GM18868 (cell line): ENCODE data around the gene ADSL.
"Not testable (repeated sequence)": the region's sequence is repeated elsewhere in the genome, so short reads cannot be mapped to it uniquely, and the experiment has no call there.

Source experiments
- ATAC-seq: cut with Tn5 transposase; IDR thresholded peaks from one replicate; pipeline ENCODE4 v1.9.1; 2021; ENCODE audit warnings: mild to moderate bottlenecking, moderate library complexity; ENCODE audit not compliant: unreplicated experiment

Gene ADSL

DNA sequence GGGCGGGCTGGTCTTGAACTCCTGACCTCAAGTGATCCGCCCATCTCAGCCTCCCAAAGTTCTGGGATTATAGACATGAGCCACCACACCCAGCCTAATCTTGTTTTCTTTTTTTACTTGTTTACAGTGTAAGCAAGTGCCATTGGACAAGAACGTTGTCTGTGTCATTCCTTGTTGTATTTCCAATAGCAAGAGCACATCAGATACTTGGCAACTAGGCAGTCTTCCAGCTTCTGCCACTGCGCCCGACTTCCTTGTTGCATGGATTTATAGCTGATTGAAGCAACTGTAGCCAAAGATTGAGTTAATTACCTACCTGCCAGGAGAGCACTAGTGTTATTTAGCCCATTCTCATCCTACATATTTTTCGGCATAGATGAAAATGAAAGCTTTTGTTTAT, 21.0 kb downstream of the ADSL start:
- ATAC-seq = no peak

DNA sequence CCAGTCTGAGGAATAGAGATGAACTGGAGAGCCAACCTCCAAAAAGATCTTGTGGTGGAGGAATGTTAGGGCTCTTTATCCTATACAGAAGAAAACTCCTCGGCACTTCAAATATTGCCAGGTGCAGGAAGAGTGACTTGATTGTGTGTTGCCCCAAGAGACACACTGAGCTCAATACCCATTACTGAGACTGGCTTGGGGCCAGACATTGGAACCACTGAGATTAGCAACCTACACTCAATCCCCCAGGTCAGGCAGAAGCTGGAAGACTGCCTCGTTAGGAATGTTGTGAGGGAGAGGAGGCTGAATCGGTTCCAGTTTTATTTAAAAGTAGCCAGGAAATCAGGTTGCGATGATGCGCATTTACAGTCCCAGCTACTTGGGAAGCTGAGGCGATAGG, 21.7 kb downstream of the ADSL start:
- ATAC-seq = no peak

DNA sequence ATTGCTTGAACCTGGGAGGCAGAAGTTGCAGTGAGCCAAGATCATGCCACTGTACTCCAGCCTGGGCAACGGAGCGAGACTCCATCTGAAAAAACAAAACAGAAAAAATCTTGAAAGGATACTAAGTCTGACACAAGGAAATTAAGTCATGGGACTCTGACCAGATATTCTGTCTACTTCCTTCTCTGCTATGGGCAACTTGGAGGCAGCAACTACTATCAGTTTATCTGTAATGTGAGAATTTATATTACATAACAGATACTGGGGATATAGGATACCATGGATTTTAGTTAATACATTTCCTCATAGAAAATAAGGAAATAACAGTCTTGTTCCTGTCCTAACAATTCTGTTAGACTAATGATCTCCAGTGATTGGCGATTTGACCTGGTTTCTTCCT, 22.5 kb downstream of the ADSL start:
- no peak for ATAC-seq

DNA sequence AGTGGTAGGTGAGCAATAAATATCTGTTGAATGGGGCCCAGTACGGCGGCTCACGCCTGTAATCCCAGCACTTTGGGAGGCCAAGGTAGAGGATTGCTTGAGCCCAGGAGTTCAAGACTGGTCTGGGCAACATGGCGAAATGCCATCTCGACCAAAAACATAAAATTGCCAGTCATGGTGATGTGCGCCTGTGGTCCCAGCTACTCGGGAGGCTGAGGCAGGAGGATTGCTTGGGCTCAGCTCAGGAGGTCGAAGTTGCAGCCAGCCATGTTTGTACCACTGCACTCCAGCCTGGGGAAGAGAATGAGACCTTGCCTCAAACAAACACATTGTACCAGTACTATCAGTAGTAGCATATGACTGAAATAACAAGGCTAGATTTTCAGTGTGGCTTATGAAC, 28.3 kb downstream of the ADSL start:
- no peak for ATAC-seq

DNA sequence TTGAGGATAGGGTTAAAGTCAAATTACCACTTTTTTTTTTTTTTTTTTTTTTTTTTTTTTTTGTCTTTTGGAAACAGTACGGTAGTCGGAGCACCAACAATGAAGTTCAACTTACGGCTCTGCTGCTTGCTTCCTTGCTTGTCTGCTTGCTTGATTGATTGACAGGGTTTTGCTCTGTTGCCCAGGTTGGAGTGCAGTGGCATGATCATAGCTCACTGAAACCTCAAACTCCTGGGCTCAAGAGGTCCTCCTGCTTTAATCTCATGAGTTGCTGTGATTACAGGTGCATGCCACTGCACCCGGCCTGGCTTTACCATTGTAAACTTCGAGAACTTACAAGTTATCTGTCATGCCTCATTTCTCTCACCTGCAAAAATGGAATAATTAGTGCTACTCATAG, 29.8 kb downstream of the ADSL start:
- ATAC-seq = no peak

DNA sequence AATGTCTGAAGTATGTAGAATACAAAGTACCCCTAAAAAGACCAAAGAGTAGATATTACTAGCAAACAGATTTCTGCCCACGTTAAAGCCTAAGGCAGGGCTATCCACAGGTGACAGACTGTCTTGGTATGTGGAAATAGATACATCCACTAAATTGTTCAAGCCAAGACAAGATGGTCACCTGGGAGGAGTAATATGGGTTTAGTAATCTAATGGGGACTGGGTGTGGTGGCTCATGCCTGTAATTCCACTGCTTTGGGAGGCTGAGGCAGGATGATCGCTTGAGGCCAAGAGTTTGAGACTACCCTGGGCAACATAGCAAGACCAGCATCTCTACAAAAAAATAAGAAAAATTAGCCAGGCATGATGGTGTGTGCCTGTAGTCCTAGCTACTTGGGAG, 31.6 kb downstream of the ADSL start:
- ATAC-seq = no peak

DNA sequence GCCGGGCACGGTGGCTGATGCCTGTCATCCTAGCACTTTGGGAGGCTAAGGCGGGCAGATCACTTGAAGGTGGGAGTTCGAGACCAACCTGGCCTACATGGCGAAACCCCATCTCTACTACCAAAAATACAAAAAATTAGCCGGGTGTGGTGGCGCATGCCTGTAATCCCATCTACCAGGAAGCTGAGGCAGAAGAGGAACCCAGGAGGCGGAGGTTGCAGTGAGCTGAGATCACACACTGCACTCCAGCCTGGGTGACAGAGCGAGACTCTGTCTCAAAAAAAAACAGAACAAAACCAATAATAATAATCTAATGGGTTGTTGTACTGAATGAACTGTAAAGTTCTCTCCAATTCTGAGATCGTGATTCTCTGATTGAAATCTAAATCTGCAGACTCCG, 32.1 kb downstream of the ADSL start:
- not testable (repeated sequence) for ATAC-seq

DNA sequence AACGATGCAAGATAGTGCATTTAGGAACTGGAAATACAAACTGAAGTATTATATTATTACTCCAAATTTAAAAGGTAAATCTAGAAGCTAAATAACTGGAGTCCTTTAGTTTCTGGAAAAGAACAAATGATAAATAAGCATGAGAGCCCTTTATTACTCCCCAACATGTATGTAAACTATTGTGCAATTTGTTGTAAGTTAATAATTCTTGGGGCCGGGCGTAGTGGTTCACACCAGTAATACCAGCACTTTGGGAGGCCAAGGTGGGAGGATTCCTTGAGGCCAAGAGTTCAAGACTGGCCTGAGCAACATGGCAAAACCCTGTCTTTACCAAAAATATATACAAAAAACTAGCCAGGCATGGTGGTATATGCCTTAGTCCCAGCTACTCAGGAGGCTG, 35.2 kb downstream of the ADSL start:
- no peak for ATAC-seq

DNA sequence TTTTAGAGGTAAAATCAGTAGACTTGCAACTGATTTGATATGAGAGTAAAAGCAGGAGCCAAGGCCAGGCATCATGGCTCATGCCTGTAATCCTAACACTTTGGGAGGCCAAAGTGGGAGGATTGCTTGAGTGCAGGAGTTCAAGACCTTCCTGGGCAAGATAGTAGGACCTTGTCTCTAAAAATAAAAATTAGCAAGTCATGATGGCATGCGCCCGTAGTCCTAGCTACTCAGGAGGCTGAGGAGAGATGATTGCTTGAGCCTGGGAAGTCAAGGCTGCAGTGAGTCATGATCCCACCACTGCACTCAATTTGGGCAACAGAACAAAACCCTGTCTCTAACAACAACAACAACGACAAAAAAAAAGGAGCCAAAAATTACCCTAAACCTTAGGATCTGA, 37.6 kb downstream of the ADSL start:
- ATAC-seq = no peak

DNA sequence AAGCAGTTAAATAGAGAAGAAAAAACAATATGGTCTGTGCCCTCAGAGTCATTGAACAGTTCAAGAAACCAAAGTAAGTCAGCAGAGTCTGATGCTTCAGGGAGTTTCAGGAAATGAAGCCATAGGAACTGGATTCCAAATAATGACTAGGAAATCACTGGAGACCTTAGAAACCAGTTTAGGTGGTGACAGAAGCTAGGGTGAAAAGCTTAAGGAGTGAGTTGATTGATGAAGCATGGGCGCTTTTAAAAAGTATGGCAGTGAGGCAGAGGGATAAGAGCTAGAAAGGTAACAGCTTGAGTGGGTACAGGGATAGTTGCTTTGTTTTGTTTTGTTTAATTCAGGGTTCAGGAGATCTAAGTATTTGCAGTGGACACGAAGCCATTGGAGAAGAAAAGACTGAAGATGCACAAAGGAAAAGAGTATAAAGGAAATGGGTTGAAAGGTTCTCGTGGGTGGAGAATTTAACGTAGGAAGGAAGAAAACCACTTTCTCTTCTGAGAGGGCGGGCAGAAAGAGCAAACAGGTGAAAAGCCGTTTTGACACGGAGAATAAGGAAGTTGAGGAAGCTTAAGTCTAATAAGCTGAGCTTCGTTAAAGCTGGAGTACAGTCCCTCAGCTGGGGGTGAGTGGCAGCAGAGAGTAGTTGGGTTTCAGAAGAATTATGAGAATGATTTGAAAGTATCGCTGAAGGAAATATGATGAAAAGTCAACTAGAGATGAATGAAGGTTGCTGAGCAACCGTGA, 38.9 kb downstream of the ADSL start:
- no peak for ATAC-seq

DNA sequence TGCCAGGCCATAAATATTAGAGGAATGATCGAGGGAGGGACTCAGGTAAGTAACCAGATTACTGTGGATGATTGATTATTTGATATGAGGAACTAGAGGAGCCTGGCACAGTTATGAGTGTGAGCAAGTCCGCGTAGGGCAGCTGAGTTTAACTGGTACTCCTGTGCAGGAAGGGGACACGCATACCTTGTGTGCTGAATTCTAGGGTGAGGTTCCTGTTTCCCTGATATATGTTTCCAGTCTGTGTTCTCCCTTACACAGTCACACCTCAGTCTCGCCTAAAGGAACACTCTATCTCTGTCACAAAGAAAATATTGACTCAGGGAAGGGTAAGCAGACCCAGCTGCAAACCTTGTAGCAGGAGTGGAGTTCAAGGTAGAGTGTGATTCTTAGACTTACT, 41.4 kb downstream of the ADSL start:
- no peak for ATAC-seq

DNA sequence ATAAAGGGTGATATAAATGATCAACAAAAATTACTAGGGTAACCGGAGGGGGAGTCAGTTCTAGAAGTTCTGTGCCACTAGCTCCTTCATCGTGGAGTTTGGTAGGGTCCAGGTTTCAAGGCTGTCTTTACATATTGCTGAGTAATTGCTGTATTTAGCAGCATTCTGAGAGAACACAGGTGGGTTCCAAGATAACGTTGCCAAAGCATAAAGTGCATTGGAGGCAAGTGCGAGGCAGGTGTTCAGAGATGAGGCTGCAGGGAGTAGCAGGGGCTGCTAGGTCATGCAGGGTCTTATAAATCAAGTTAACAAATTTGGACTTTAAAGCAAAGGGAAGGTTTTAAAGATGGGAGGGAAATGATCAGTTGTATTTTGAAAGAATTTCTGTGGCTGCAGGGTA, 41.9 kb downstream of the ADSL start:
- ATAC-seq = no peak

DNA sequence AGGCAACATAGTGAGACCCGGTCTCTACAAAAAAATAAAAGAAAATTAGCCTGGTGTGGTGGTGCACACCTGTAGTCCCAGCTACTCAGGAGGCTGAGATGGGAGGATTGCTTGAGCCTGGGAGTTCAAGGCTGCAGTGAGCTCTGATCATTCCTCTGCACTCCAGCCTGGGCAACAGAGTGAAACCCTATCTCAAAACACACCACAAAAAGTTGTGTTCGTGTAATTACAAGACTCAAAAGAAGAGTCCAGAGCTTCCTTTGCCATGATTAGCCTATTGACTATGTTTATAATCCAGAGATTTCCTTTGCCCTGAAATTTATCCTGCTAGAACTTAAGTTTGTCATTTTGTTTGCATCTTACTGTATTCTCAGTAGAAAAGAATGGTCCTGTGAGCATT, 45.1 kb downstream of the ADSL start:
- no peak for ATAC-seq

DNA sequence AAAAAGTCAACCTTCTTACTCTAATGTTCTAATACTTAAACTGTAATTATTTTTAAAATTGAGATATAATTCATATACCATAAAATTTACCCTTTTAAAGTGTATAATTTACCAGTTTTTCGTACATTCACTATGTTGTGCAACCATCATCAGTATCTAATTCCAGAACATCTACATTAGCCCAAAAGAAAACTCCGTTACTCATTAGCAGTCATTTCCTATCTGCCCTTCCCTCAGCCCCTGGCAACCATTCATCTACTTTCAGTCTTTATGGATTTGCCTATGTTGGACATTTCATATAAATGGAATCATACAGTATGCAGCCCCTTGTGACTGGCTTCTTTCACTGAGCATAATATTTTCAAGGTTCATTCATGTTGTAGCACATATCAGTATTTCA, 46.3 kb downstream of the ADSL start:
- no peak for ATAC-seq

DNA sequence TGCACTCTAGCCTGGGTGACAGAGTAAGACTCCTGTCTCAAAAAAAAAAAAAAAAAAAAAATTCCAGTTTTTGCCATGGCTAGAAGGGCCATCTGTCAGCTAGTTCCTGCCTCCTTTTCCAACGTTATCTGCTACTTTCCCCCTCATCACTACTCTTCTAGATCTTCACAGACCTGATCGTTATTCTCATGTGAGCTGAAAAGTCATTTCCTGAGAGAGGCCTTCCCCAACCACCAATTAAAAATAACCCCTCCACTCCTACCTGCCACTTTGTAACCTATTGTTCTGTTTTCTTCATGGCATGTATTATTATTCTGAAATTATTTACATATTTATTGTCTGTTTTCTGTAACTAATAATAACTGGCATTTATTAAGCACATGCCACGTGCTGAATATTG, 48.3 kb downstream of the ADSL start:
- ATAC-seq = no peak

DNA sequence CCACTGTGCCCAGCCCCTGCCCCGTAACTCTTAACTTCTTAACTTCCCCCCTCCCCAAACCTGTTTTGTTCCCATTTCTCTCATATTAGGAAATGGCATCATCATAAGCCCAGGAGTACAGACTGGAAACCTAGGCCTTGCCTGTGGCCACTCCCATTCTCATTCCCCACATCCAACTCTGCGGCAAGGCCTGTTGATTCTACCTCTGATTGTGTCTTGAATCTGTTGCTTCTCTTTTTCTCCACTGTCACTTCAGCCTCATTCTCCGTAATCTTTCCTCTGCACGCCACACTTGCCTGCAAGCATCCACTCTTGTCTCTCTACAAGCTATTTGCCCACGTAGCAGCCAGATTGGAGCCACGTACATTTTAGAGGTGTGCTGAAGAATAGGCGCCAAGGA, 49.3 kb downstream of the ADSL start:
- ATAC-seq = no peak

DNA sequence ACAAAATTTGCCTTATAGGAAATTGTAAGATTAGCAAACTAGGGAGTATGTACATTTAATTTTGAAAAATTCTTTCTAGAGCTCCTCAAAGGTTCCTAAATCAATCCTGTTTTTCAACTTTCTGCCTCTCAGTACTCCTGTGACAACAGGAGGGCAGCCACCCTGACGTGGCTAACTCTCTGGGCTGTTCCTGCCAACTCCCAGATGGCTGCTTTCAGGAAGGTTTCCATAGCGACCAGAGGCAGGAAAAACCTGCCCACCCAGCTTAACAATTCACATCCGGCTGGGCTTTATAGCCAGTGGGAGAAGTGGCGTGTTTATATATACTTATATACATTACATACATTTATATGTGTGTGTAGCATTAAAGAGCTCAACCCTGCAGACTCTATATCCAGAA, 50.6 kb downstream of the ADSL start:
- no peak for ATAC-seq

DNA sequence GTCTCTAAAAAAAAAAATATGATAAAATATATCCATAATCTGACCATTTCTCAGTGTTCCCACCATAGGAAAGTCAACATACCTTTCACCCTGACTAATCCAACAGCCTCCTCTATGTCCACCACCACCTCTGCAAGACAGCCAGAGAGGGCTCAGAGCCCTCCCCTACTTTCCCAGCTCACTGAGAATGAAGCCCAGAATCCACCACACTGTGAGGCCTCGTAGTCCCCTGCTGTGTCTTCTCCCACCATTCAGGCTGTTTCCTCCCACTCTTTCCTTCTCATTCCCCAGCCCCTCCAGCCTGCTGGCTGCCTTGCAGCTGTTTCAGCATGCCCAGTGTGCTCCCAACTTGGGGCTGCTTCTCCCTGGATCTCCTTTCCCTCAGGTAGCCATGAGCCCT, 51.1 kb downstream of the ADSL start:
- no peak for ATAC-seq

DNA sequence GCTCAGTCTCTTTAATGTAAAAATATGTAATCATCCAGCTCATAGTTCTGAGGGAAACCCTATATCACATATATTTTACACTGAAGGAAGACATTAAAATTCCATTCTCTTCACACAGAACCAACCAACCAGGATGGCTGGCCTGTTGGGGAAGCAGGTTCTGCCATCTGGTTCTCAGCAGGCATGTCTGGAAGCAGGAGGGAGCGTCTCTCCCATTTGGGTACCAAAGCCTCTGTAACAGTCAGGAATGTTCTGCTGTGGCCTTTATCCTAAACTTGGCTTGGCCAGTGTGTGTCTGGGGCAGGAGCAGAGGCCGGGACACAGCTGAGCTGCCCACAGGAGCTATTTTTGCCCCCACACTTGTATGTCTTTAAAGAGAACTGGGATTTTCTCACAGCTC, 53.3 kb downstream of the ADSL start:
- ATAC-seq = no peak

DNA sequence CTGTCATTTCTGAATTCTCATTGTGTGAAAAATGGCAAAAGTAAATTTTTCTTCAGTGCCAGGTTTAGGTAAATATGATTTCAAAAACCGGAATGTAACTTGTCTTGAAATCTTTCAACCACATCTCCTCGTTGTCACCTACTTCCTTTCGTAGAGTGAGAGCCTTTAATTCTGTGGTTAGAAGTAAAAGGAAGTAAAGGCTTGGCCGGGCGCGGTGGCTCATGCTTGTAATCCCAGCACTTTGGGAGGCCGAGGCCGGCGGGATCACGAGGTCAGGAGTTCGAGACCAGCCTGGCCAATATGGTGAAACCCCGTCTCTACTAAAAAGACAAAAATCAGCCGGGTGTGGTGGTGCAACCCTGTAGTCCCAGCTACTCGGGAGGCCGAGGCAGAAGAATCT, 53.9 kb downstream of the ADSL start:
- no peak for ATAC-seq

DNA sequence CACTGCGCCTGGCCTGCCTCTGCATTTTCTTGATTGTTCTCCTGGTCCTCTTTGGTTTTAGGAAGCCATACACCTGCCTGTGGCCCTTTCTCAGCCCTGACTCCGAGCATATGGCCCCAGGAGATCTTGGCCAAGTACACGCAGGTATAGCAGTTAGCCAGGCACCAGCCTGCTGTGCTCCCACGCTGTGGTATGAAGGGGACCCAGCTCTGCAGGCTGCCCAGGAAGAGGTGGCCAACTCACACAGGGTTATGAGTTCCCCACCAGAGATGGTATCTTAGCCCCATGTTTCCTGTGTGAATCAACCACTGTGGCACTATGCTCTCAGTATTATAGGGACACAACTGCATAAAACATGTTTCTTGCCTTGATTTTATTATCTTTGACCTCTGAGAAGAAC, 55.2 kb downstream of the ADSL start:
- no peak for ATAC-seq

DNA sequence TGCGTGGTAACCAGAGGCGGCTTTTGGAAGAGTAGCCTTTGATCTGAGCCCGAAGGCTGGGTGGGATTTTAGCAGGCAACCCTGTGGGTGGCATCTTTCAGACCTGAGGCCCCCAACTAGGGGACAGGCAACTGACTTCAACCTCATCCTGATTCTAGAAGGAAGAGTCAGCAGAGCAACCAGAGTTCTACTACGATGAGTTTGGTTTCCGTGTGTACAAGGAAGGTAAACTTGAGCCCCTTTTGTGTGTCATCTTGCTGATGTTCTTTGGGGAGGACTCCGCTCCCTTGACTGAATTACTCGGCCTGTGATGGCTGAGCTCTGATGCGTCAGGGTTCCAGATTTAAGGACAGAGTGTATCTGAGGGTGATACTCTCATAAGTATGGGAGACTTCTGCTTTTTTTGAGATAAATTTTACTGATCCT, 55.7 kb downstream of the ADSL start:
- no peak for ATAC-seq

DNA sequence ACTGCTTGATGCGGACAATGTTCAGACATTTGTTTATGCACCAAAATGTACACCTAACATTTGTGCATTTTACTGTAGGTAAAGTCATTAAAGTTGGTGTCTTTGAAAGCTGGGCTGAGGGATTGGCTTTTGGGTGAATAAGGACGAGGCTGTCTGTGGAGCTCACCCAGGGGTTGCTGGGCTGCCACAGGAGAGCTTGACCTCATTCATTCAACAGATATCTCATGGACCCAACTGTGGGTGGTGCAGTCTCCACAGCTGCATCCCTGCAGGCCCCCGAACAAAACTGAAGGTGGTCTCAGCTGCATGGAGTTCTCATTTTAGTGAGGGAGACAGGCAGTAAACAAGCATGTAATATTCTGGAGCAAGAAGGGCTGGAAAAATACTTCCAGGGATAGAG, 56.8 kb downstream of the ADSL start:
- no peak for ATAC-seq
